GM19240 (cell line): ENCODE results near the gene AIG1.
"Not testable (repeated sequence)": the region's sequence is repeated elsewhere in the genome, so short reads cannot be mapped to it uniquely, and the experiment has no call there.

Source experiments
- DNase-seq: peaks from one replicate; pipeline ENCODE4 v3.0.0; 2011; ENCODE audit warnings: low spot score; ENCODE audit not compliant: insufficient read length

Gene AIG1

GRCh38 chr6:143126574-143126941 is 65.9 kb downstream of the AIG1 start:
- DNase-seq = no peak

GRCh38 chr6:143127941-143128680 is 67.4 kb downstream of the AIG1 start:
- DNase-seq = no peak

GRCh38 chr6:143128681-143129015 is 68.0 kb downstream of the AIG1 start:
- DNase-seq = no peak

GRCh38 chr6:143130928-143131327 is 70.2 kb downstream of the AIG1 start:
- no peak for DNase-seq

- DNase-seq = no peak
Measured at GRCh38 chr6:143135325-143135724, 74.6 kb downstream of the AIG1 start.

- no peak for DNase-seq
Measured at GRCh38 chr6:143135797-143136561, 75.3 kb downstream of the AIG1 start.

- DNase-seq = no peak
Measured at GRCh38 chr6:143136647-143137046, 76.0 kb downstream of the AIG1 start.

- no peak for DNase-seq
Measured at GRCh38 chr6:143139239-143139784, 78.6 kb downstream of the AIG1 start.

GRCh38 chr6:143139884-143140283 is 79.2 kb downstream of the AIG1 start:
- not testable (repeated sequence) for DNase-seq

- no peak for DNase-seq
Measured at GRCh38 chr6:143140767-143141166, 80.1 kb downstream of the AIG1 start.

GRCh38 chr6:143141442-143141841 is 80.8 kb downstream of the AIG1 start:
- no peak for DNase-seq

- no peak for DNase-seq
Measured at GRCh38 chr6:143146186-143146851, 85.6 kb downstream of the AIG1 start.

GRCh38 chr6:143149771-143150170 is 89.1 kb downstream of the AIG1 start:
- DNase-seq = no peak

GRCh38 chr6:143150281-143150680 is 89.6 kb downstream of the AIG1 start:
- no peak for DNase-seq

GRCh38 chr6:143151381-143151780 is 90.7 kb downstream of the AIG1 start:
- DNase-seq = no peak

GRCh38 chr6:143155681-143156080 is 95.0 kb downstream of the AIG1 start:
- no peak for DNase-seq

GRCh38 chr6:143157131-143157530 is 96.4 kb downstream of the AIG1 start:
- DNase-seq = no peak

GRCh38 chr6:143158113-143158581 is 97.5 kb downstream of the AIG1 start:
- no peak for DNase-seq

- DNase-seq = no peak
Measured at GRCh38 chr6:143159001-143159400, 98.3 kb downstream of the AIG1 start.

- no peak for DNase-seq
Measured at GRCh38 chr6:143160015-143160414, 99.3 kb downstream of the AIG1 start.

- no peak for DNase-seq
Measured at GRCh38 chr6:143160439-143161220, 99.9 kb downstream of the AIG1 start.
